Fibroblast of the aortic adventitia (primary cell): ENCODE data around the gene CD52. TPM values are rescaled to one million over a fixed set of nuclear protein-coding genes. Genes with fewer than 3 reads are reported as not detected.

ENCODE experiments used
- DNase-seq: peaks from one replicate; pipeline ENCODE4 v3.0.0-alpha.2; 2010; ENCODE audit warnings: low read depth
- H3K4me3 ChIP-seq: 2 replicates; pipeline ENCODE4 v1.5.1; 2011; ENCODE audit warnings: low read depth, mild to moderate bottlenecking, control low read depth, low read length, moderate library complexity
- CTCF ChIP-seq: IDR thresholded peaks from 2 replicates; pipeline ENCODE4 v1.5.1; 2011; ENCODE audit warnings: mild to moderate bottlenecking, low read length, control low read depth, inconsistent platforms; ENCODE audit not compliant: insufficient read depth
- total RNA-seq: library from RNA; depleted of rRNA; stranded (reverse); fragments of >200 nt; gene quantifications from 2 replicates; pipeline ENCODE4 v1.2.3, GENCODE V29; 2012; ENCODE audit warnings: low replicate concordance

The CD52 gene
- total RNA-seq, 1 donor: not detected

- H3K4me3 ChIP-seq: peak overlapping the region; percentile 81
- no peak for DNase-seq
- no peak for TF ChIP-seq CTCF
These were observed 36.4 kb upstream of the CD52 start for GRCh38 chr1:26281091-26281958.

- H3K4me3 ChIP-seq: peak overlapping the region; percentile 81
- no peak for TF ChIP-seq CTCF
- DNase-seq: peak; percentile 43
These were observed 35.8 kb upstream of the CD52 start for GRCh38 chr1:26281971-26282370.

GRCh38 chr1:26282401-26282918 lies 35.3 kb upstream of the CD52 start:
- no peak for TF ChIP-seq CTCF
- DNase-seq: no peak
- peak overlapping the region; percentile 81 for H3K4me3 ChIP-seq

- H3K4me3 ChIP-seq: no peak overlapping the region
- no peak for TF ChIP-seq CTCF
- DNase-seq: no peak
These were observed 34.4 kb upstream of the CD52 start for GRCh38 chr1:26283279-26283853.

- H3K4me3 ChIP-seq: no peak overlapping the region
- no peak for TF ChIP-seq CTCF
- DNase-seq: no peak
These were observed 33.7 kb upstream of the CD52 start for GRCh38 chr1:26283871-26284596.

GRCh38 chr1:26284597-26285347 lies 33.0 kb upstream of the CD52 start:
- TF ChIP-seq CTCF: peak; percentile 79
- DNase-seq: peak; percentile 90
- H3K4me3 ChIP-seq: no peak overlapping the region
